Inflammatory macrophage treated with lipopolysaccharide for 4 hours (primary cell): ENCODE data around the gene REV3L.

ENCODE experiments used
- DNase-seq: peaks from one replicate; pipeline ENCODE4 v3.0.0-alpha.2; 2020

REV3L gene

GRCh38 chr6:111464184-111464583, 18.8 kb downstream of the REV3L start:
- DNase-seq, result no peak

GRCh38 chr6:111462770-111463391, 20.1 kb downstream of the REV3L start:
- DNase-seq, result peak; percentile 61

GRCh38 chr6:111461860-111462259, 21.2 kb downstream of the REV3L start:
- DNase-seq, result peak; percentile 50

- DNase-seq, result no peak
These were observed 24.3 kb downstream of the REV3L start for GRCh38 chr6:111458670-111459232.

- no peak for DNase-seq
These were observed 26.8 kb downstream of the REV3L start for GRCh38 chr6:111456208-111456607.

- no peak for DNase-seq
These were observed 32.4 kb downstream of the REV3L start for GRCh38 chr6:111450636-111451035.

GRCh38 chr6:111450087-111450486, 32.9 kb downstream of the REV3L start:
- no peak for DNase-seq

GRCh38 chr6:111449129-111449528, 33.9 kb downstream of the REV3L start:
- no peak for DNase-seq

GRCh38 chr6:111447051-111447450, 36.0 kb downstream of the REV3L start:
- no peak for DNase-seq

- DNase-seq, result peak; percentile 22
These were observed 37.2 kb downstream of the REV3L start for GRCh38 chr6:111445861-111446267.

GRCh38 chr6:111444794-111445193, 38.2 kb downstream of the REV3L start:
- no peak for DNase-seq

- peak; percentile 84 for DNase-seq
These were observed 41.3 kb downstream of the REV3L start for GRCh38 chr6:111441678-111442243.

- no peak for DNase-seq
These were observed 43.8 kb downstream of the REV3L start for GRCh38 chr6:111439171-111439570.

GRCh38 chr6:111437573-111437972, 45.4 kb downstream of the REV3L start:
- no peak for DNase-seq

GRCh38 chr6:111432511-111432910, 50.5 kb downstream of the REV3L start:
- DNase-seq, result no peak

GRCh38 chr6:111430605-111431376, 52.2 kb downstream of the REV3L start:
- no peak for DNase-seq

GRCh38 chr6:111429571-111429970, 53.4 kb downstream of the REV3L start:
- DNase-seq, result no peak

GRCh38 chr6:111428811-111429210, 54.2 kb downstream of the REV3L start:
- no peak for DNase-seq

GRCh38 chr6:111427341-111428116, 55.5 kb downstream of the REV3L start:
- peak; percentile 85 for DNase-seq

GRCh38 chr6:111423960-111424846, 58.8 kb downstream of the REV3L start:
- DNase-seq, result no peak

GRCh38 chr6:111423055-111423633, 59.9 kb downstream of the REV3L start:
- peak; percentile 77 for DNase-seq
